K562 (cell line): ENCODE data around the gene SURF6. TPM values are rescaled to one million over a fixed set of nuclear protein-coding genes. Genes with fewer than 3 reads are reported as not detected.

Experiments
- E2F8 ChIP-seq: fragments of 450-650 bp; IDR thresholded peaks from 2 replicates; pipeline ENCODE4 v1.7.1; 2018; ENCODE audit warnings: mild to moderate bottlenecking, low read depth; ENCODE audit not compliant: partially characterized antibody
- EHMT2 ChIP-seq: fragments of 450-650 bp; IDR thresholded peaks from 2 replicates; pipeline ENCODE4 v1.6.1; 2018; ENCODE audit warnings: antibody characterized with exemption
- EP300 ChIP-seq: IDR thresholded peaks from 2 replicates; pipeline ENCODE4 v1.6.1; 2012; ENCODE audit warnings: low read length, improper control_type of control experiment
- ETS1 ChIP-seq: conservative IDR thresholded peaks from 2 replicates; pipeline ENCODE4 v1.6.1; 2011; ENCODE audit warnings: low read depth, mild to moderate bottlenecking, low read length; ENCODE audit not compliant: control insufficient read depth
- FUS ChIP-seq: fragments of 200-400 bp; formaldehyde crosslinking; optimal IDR thresholded peaks from 2 replicates; pipeline ENCODE3; 2017; ENCODE audit warnings: low read depth, low read length
- KAT2B ChIP-seq: IDR thresholded peaks from one replicate; pipeline ENCODE4 v1.6.1; 2012; ENCODE audit warnings: low read depth, mild to moderate bottlenecking, control low read depth, inconsistent platforms, low read length, moderate library complexity
- MBD1 ChIP-seq: fragments of 250-450 bp; sonication (Bioruptor Pico); IDR thresholded peaks from 2 replicates; pipeline ENCODE4 v1.8.0; 2022; ENCODE audit warnings: inconsistent platforms
- MNT ChIP-seq, 2 experiments: fragments of 450-650 bp; conservative IDR thresholded peaks; 2 replicates each; pipeline ENCODE4 v1.6.1; 2017; ENCODE audit warnings: mild to moderate bottlenecking in 2 of 2, moderate library complexity in 2 of 2
- NELFE ChIP-seq: IDR thresholded peaks from 2 replicates; pipeline ENCODE4 v1.6.1; 2011; ENCODE audit warnings: mild to moderate bottlenecking; ENCODE audit not compliant: insufficient read depth, insufficient read length
- NFIC ChIP-seq: fragments of 450-650 bp; IDR thresholded peaks from 2 replicates; pipeline ENCODE4 v1.6.1; 2017; ENCODE audit warnings: mild to moderate bottlenecking, inconsistent platforms
- PCBP1 ChIP-seq: fragments of 200-400 bp; formaldehyde crosslinking; IDR thresholded peaks from 2 replicates; pipeline ENCODE4 v1.6.1; 2018; ENCODE audit warnings: mild to moderate bottlenecking, low read depth, low read length; ENCODE audit not compliant: poor library complexity, severe bottlenecking
- RUNX1 ChIP-seq: sonication (generic); IDR thresholded peaks from 2 replicates; pipeline ENCODE4 v1.6.1; 2016; ENCODE audit warnings: antibody characterized with exemption, low read depth
- SP2 ChIP-seq: IDR thresholded peaks from 2 replicates; pipeline ENCODE4 v1.6.1; 2011; ENCODE audit warnings: mild to moderate bottlenecking, low read depth, low read length, moderate library complexity; ENCODE audit not compliant: poor library complexity, severe bottlenecking; ENCODE audit errors: extremely low read depth
- TOE1 ChIP-seq, 2 experiments: fragments of 450-650 bp in 1 of 2; sonication (generic) in 1 of 2; formaldehyde crosslinking in 1 of 2; IDR thresholded peaks; 2 replicates each; pipeline versions ENCODE4 v1.7.1 to v1.8.0; 2016 to 2022; ENCODE audit warnings: borderline replicate concordance in 2 of 2, mild to moderate bottlenecking in 2 of 2, antibody characterized with exemption in 1 of 2, inconsistent platforms in 1 of 2, low read depth in 1 of 2, missing genetic modification reagents in 1 of 2, moderate library complexity in 1 of 2
- TRIM24 ChIP-seq, 2 experiments: fragments of 450-650 bp; IDR thresholded peaks; 2 replicates each; pipeline ENCODE4 v1.6.1; 2016
- ZBTB5 ChIP-seq: fragments of 450-650 bp; IDR thresholded peaks from 2 replicates; pipeline ENCODE4 v1.6.1; 2017; ENCODE audit warnings: antibody characterized with exemption
- ZNF589 ChIP-seq: fragments of 200-800 bp; sonication (Bioruptor generic); IDR thresholded peaks from 2 replicates; pipeline ENCODE4 v1.6.1; 2016; ENCODE audit warnings: low read depth, missing genetic modification characterization, missing compliant biosample characterization
- polyA plus RNA-seq, 8 experiments: library from polyadenylated mRNA; depleted of rRNA in 4 of 8; stranded (reverse) in 5 of 8; unstranded in 3 of 8; fragments of >200 nt; fragmentation: Nextera tagmentation in 2 of 8; fragmentation: Illumina TruSeq in 1 of 8; extraction: Ambion mirVana in 2 of 8; extraction: Trizol in 1 of 8; gene quantifications; 2 replicates each; pipeline versions ENCODE4 v1.2.1 to v1.2.3, GENCODE V29; 2011 to 2014; ENCODE audit warnings: inconsistent platforms in 1 of 8, missing spikeins in 1 of 8
- total RNA-seq, 7 experiments: library from RNA; depleted of rRNA in 6 of 7; stranded (reverse); fragments of >200 nt in 6 of 7; fragmentation: Illumina TruSeq in 2 of 7; extraction: Trizol in 2 of 7; gene quantifications; 2 replicates each; pipeline versions ENCODE4 v1.2.1 to v1.2.3, GENCODE V29; 2011 to 2021; ENCODE audit warnings: low replicate concordance in 1 of 7

The SURF6 gene
- total and polyA plus RNA-seq, 9 of the 15 experiments (the other 6 are each of a cell fraction or from before 2014, with no cell fraction given): 1.4 to 68.3 (median 14.7) TPM

GRCh38 chr9:133351908-133352634 is 16.1 kb upstream of the SURF6 start (continued):
- TF ChIP-seq MNT (conservative IDR thresholded peaks at IDR 0.05) (0 out of 4 replicates have a peak, but pooled peaks have one; percentile 10 to 27), ZBTB5 (no peak), NELFE (no peak), FUS (no peak), KAT2B (no peak), NFIC (peak; percentile 6; the same call in 1 of the 2 replicates), RUNX1 (no peak), SP2 (no peak), TOE1 (IDR thresholded peaks at IDR 0.05; ENCODE audit: borderline replicate concordance) (no peak; the same call in 1 of the 2 replicates), TOE1 (CRISPR knock-in tag; IDR thresholded peaks at IDR 0.05; ENCODE audit: borderline replicate concordance, low read depth) (no peak), EP300 (no peak), EHMT2 (peak; percentile 79), ETS1 (0 out of 2 replicates have a peak, but pooled peaks have one; percentile 11), MBD1 (no peak), E2F8 (peak; percentile 67), TRIM24 (IDR thresholded peaks at IDR 0.05) (0 out of 4 replicates have a peak, but pooled peaks of 1 of the 2 experiments have one; percentile 10), ZNF589 (CRISPR knock-in tag) (no peak), PCBP1 (no peak)
